Measurements from ENCODE around the gene MTMR4.
"Not testable (repeated sequence)": the region's sequence is repeated elsewhere in the genome, so short reads cannot be mapped to it uniquely, and the experiment has no call there.

Gene MTMR4

DNA sequence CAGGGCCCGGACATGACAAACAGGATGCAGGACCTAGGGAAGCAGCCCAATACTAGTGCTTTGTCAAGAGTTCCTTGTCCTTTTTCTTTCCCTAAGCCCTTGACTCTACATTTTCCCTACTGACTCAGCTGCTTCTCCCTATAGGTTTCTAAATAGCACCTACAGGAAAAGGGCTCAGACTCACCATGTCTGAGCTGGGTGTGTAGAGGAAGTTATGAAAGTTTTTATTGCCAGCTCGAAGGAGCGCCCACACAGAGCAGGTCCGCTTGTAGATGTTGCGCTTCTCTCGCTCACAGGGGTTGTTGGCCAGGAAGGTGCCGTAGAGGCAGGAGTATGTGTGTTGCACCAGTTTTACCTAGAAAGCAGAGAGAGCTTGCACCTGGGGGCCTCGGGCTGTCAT lies 10.6 kb downstream of the MTMR4 start:
- in situ Hi-C loops (cut with HindIII; ENCODE audit: low pct_ligation_motif_present, low pct_unique_long_range_greater_than_20kb, low sequenced_read_pairs): no loop called here

DNA sequence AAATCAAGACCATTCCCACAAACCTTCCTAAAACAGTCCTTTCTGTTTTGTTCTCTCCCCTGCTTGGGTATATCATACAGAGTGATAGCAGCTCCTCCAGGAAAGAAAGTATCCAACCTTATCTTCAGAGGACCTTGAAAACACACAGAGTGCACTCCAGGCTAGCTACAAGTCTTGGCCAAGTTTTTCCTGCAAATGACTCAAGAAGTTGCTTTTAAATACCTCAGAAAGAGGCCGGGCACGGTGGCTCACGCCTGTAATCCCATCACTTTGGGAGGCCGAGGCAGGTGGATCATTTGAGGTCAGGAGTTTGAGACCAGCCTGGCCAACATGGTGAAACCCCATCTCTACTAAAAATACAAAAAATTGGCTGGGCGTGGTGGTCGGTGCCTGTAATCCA lies 11.3 kb downstream of the MTMR4 start:
- DNase-seq; in situ Hi-C loops (cut with HindIII; ENCODE audit: low pct_ligation_motif_present, low pct_unique_long_range_greater_than_20kb, low sequenced_read_pairs): not testable (repeated sequence)

More for the DNA sequence above, 10.6 kb downstream of the MTMR4 start:
- no peak for DNase-seq

DNA sequence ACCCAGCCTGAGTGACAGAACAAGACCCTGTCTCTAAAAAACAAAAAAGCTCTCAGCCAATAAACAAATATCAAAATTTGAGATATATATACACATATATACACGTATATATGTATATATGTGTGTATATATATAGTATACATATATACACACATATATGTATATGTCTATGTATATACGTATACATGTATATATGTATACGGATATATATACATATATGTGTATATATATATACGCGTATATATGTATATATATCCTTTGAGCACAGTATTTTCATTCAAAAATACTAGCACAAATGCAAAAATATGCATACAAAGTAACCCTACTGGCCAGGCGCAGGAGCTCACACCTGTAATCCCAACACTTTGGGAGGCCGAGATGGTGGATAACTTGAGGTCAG lies 13.0 kb downstream of the MTMR4 start:
- in situ Hi-C loops (cut with HindIII; ENCODE audit: low pct_ligation_motif_present, low pct_unique_long_range_greater_than_20kb, low sequenced_read_pairs): no loop called here
- DNase-seq: no peak

DNA sequence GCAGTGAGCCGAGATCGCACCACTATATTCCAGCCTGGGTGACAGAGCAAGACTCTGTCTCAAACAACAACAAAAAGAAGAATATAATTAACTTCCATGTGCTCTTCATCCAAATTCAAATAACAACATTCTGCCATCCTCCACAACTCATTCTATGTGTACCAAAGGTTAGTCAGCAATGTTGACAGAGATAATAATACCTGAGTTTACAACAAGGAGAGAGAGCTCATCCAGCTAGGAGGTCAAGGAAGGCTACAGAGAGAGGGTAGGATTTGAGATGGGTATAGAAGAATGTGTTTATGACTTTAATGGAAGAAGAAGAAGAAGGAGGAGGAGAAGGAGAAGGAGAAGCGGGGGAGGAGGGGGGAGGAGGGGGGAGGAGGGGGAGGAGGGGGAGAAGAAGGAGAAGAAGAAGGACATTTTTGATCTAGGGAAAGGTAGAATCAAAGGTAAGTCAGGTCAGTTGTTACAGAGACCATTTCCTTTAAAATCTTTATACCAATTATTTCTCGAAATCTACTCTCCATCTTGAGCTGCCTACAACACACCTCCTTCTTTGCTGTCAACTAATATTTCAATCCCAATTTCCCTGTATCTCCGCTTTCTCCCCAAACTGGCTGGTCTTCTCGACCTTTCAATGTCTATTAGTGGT lies 16.1 kb downstream of the MTMR4 start:
- DNase-seq: no peak
- in situ Hi-C loops (cut with HindIII; ENCODE audit: low pct_ligation_motif_present, low pct_unique_long_range_greater_than_20kb, low sequenced_read_pairs): no loop called here

DNA sequence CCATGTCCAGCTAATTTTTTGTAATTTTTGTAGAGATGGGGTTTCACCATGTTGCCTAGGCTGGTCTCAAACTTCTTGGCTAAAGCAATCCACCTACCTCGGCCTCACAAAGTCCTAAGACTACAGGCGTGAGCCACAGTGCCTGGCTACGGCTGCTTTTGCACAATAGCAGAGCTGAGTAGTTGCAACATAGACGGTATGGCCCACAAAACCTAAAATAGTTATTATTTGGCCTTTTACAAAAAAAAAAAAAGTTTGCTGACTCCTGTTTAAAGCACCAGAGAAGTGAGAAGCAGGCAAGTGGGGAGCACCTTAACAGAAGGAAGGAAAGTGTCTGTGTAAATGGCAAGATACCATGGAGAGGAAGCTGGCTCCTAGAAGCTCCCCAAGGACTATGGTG lies 20.9 kb downstream of the MTMR4 start:
- in situ Hi-C loops (cut with HindIII; ENCODE audit: low pct_ligation_motif_present, low pct_unique_long_range_greater_than_20kb, low sequenced_read_pairs): no loop called here
- no peak for DNase-seq

DNA sequence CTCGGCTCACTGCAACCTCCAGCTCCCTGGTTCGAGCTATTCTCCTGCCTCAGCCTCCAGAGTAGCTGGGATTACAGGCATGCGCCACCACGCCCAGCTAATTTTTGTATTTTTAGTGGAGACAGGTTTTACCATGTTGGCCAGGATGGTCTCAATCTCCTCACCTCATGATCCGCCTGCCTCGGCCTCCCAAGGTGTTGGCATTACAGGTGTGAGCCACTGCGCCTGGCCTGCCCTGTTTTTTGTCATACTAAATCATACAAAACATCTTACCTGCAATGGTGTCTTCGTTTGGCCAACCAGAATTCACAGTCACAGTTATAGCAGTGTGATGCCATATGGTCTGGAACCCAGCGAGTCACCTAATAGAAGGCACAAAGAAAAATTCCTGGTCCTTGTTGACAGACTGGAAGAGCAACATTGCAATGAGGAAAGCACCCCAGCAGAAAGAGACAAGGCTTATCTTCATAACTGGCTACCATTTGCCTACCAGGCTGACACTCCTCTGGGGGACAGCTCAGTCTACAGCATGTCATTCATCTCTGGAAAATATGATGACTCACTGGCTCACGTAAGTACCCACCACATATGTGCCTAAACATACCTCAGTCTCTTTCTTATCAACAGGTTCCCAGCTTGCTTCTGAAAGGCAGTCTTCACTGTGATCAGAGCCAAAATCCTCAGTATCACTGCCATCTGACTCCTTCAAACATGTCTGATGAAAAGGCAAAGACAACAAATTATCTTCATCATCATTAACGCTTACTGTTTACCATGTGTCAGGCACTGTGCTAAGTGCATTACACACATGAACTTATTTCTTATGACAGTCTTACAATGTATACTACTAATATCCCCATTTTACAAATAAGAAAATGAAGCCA lies 22.0 kb downstream of the MTMR4 start:
- in situ Hi-C loops (cut with HindIII; ENCODE audit: low pct_ligation_motif_present, low pct_unique_long_range_greater_than_20kb, low sequenced_read_pairs): no loop called here

DNA sequence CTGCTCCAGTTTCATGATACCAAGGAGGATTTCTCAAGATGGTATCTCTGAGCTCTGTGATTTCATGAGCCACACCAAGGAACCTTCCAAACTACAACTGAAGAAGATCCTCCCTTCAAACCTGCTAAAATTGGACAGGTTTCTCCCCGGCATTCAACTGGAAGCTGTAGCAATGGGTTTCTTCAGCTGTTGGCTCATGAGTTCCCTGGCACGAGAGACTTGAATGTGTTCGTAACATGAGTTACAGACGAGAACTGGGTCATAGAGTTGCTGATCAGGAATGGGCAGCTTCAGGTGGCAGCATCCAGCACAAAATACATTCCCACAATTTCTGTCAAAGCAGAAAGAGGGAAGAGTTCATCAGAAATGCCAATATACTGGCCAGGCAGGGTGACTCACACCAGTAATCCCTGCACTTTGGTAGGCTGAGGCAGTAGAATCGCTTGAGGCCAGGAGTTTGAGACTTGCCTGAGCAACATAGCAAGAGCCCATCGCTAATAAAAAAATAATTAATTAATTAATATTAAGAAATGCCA lies 22.9 kb downstream of the MTMR4 start:
- in situ Hi-C loops (cut with HindIII; ENCODE audit: low pct_ligation_motif_present, low pct_unique_long_range_greater_than_20kb, low sequenced_read_pairs): no loop called here
- no peak for DNase-seq

More for the DNA sequence above, 22.0 kb downstream of the MTMR4 start:
- DNase-seq: no peak

DNA sequence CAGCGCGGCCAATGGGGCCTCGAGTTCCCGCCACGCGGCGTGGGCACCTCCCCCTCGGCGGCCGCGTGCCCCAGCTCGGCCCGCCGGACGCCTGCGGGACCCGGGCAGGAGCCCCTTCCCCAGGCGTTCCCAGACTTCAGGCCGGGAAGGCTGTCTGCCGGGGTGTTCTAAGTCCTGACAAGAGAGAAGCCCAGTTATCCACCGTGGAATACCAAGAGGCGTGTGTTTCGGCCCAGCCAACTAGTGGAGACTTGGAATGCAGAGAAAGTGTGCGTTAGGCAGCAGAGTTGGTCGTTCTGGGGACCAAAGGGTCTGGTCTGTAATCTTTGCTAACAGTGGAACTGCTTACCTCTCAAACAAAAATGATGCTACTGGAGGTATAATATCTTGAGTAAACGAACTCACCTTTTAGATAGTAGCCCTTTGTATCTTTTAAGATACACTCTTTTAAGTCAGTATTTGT lies 26.0 kb downstream of the MTMR4 start:
- no peak for DNase-seq
- in situ Hi-C loops (cut with HindIII; ENCODE audit: low pct_ligation_motif_present, low pct_unique_long_range_greater_than_20kb, low sequenced_read_pairs): no loop called here

DNA sequence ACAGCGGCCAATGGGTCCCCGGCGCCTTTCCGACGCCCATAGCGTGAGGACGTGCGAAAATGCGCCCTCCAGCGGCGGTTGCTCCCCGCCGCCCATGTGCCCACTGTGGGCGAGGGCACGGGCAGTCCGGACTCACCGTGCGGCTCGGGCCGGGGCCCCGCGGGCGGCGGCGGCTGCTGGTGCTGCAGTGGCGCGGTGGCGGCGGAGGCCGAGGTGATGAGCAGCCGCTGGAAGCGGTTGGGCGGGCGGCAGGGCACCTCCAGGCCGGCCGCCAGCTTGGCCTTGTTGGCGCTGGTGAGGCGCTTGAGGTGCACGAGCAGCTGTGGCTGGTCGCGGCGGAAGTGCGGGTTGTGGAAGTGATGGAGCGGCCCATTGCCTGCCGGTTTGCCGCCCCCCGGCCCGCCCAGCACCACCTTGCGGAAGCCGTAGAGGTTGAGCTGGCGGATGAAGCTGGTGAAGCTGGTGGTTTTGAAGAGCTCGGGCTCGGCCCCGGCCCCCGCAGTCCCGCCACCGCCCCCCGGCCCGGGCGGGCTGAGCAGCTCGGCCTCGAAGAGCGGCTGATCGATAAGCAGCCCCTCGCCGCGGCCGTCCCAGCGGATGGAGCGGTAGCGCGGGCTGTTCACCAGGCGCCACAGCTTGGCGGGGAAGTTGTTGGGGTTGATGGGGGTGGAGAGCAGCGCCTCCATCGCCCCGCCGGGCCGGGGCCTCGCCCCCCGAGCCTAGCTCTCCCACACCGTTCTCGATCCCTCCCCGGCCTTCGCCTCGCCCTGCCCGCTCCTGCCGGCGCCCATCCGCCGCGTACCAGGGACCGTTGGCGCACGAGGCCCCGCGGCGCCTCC lies 26.6 kb downstream of the MTMR4 start, which contains the start of gene HSF5:
Gene HSF5, minus strand, starts transcription at position 820 of the 839 bp plus-strand sequence. Its CDS starts 134 bp downstream, at position 686.
- DNase-seq: no peak
- in situ Hi-C loops (cut with HindIII; ENCODE audit: low pct_ligation_motif_present, low pct_unique_long_range_greater_than_20kb, low sequenced_read_pairs): no loop called here

DNA sequence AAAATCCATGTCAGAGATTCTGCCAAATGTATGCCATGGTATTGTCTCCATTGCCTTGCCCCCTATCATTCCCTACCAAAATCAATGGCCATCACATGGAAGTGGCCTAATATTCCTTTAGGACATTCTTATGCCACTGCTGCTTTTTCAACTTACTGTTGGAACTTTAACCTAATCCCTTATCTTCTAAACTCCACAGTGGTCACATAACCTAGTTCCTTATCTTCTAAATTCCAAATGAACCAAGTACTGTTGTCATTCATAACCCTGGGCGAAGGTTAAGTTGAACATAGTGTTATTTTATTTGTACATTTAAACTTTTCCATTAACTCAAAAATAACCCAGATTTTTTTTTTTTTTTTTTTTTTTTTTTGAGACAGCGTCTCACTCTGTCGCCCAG lies 29.8 kb downstream of the MTMR4 start:
- in situ Hi-C loops (cut with HindIII; ENCODE audit: low pct_ligation_motif_present, low pct_unique_long_range_greater_than_20kb, low sequenced_read_pairs): no loop called here
- DNase-seq: no peak

DNA sequence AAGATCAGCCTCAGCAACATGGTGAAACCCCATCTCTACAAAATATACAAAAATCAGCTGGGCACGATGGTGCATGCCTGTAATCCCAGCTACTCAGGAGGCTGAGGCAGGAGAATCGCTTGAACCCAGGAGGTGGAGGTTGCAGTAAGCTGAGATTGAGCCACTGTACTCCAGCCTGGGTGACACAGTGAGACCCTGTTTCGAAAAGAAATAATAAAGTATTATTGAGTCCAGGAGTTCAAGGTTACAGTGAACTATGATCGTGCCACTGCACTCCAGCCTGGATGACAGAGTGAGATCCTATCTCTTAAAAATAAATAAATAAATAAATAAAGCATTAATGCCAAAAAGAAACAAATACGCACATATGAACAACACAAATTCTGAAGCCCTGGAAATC lies 32.6 kb downstream of the MTMR4 start:
- DNase-seq; in situ Hi-C loops (cut with HindIII; ENCODE audit: low pct_ligation_motif_present, low pct_unique_long_range_greater_than_20kb, low sequenced_read_pairs): not testable (repeated sequence)

DNA sequence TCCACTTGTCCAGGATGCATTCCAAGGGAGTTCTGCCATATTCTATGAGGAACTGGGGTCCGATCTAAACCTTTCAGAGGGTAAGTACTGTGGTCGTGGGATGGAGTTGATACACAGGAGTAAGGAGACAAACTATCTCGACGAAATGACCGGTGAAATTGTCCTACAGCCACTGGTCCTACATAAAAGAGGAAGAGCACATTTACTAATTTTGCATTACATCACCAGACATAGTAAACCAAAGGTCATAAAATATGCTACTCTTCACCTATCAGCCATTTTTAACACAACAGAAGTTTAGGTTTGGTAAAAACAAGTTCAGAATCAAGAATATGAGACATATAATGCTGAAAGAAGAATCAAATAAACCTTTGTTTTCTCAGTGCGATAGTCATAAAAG lies 34.3 kb downstream of the MTMR4 start:
- in situ Hi-C loops (cut with HindIII; ENCODE audit: low pct_ligation_motif_present, low pct_unique_long_range_greater_than_20kb, low sequenced_read_pairs): no loop called here

DNA sequence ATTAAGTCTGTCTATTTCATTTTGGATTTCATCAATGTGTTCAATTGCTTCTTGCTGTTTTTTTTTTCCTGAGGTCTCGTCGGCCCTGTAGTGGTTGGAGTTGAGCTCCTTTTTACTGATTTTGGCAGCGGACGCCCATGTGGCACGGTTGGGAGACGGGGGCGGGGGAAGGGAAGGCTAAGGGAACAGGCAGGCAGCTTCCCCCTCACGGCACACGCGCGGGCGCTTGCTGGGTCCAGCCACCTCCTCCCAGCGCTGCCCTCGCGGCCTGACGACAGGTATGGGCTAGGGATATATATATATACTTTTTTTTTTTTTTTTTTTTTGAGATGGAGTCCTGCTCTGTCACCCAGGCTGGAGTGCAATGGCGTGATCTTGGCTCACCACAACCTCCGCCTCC lies 37.6 kb downstream of the MTMR4 start:
- in situ Hi-C loops (cut with HindIII; ENCODE audit: low pct_ligation_motif_present, low pct_unique_long_range_greater_than_20kb, low sequenced_read_pairs): no loop called here
- no peak for DNase-seq

More for the DNA sequence above, 34.3 kb downstream of the MTMR4 start:
- DNase-seq: no peak

DNA sequence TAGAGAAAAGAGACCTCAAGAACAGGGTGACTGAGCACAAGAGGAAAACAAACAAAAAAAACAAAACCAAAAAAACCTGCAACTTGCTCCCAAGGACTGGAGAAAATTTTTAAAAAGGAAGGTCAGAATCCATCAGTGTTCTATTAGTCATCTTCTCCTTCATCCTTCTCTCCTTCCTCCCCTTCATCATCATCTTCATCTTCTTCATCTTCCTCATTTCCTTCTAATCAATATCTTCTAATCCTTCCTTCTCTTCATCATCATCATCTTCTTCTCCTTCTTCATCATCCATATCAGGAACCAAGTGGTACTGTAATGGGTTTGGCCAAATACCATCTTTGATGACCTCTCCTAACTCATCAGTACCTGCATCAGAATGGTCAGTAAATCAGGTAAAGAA lies 38.5 kb downstream of the MTMR4 start:
- no peak for DNase-seq
- in situ Hi-C loops (cut with HindIII; ENCODE audit: low pct_ligation_motif_present, low pct_unique_long_range_greater_than_20kb, low sequenced_read_pairs): no loop called here

DNA sequence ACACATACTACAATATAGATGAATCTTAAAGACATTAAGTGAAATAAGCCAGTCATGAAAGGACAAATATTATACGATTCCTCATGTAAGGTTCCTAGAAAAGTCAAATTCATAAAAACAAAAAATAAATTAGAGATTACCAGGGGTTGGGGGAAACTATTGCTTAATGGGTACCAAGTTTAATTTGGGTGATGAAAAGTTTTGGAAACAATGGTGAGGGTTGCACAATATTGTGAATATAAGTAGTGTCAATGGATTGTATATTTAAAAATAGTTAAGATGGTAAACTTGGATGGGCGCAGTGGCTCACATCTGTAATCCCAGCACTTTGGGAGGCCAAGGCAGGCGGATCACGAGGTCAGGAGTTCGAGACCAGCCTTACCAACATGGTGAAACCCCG lies 44.1 kb downstream of the MTMR4 start:
- no peak for DNase-seq
- in situ Hi-C loops (cut with HindIII; ENCODE audit: low pct_ligation_motif_present, low pct_unique_long_range_greater_than_20kb, low sequenced_read_pairs): no loop called here

DNA sequence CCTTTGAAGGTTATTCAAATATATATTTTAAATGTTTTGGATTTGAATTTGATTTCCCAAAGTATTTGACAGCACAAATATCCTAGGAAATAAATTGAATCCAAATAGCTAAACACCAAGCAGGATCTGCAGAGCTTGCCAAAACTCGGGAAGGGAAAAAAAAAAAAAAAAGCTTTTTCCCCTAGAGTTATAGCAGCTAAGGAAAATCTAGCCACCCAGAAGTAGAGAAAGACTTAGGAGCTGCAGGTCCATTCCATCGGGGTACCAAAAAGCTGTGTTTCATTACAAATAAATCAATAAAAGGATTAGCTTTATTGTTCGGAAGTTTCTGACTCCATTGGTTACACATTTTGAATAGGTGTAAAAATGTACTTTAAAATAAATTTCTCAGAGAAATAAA lies 45.5 kb downstream of the MTMR4 start:
- DNase-seq: no peak
- in situ Hi-C loops (cut with HindIII; ENCODE audit: low pct_ligation_motif_present, low pct_unique_long_range_greater_than_20kb, low sequenced_read_pairs): no loop called here

DNA sequence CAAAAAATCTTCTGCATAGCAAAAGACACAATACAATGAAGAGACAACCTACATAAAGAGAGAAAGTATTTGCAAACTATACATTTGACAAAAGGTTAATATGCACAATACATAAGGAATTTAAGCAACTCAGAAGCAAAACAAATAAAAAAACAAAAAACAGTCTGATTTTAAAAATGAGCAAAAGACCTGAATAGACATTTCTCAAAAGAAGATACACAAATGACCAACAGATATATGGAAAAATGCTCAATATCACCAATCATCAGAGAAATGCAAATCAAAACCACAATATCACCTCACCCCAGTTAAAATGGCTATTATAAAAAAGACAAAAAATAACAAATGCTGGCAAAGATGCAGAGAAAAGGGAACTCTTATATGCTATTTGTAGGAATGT lies 58.9 kb downstream of the MTMR4 start:
- in situ Hi-C loops (cut with HindIII; ENCODE audit: low pct_ligation_motif_present, low pct_unique_long_range_greater_than_20kb, low sequenced_read_pairs): no loop called here
- DNase-seq: no peak

DNA sequence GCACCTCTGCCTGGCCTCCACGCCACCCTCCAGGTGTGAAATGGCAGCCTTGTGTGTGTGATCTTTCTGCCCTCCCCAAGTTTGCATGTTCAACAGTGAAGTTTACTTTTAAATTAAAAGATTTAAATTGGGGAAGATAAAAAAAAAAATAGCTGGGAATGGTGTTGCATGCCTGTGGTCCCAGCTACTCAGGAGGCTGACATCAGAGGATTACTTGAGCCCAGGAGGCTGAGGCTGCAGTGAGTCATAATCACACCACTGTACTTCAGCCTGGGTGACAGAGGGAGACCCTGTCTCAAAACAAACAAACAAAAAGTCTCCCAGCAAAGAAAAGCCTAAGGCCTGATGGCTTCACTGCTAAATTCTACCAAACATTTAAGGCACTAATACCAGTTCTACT lies 61.7 kb downstream of the MTMR4 start:
- in situ Hi-C loops (cut with HindIII; ENCODE audit: low pct_ligation_motif_present, low pct_unique_long_range_greater_than_20kb, low sequenced_read_pairs): no loop called here
- DNase-seq: peak; percentile 43

Measured in ACHN (cell line).